ENCODE results near the gene NOS1AP.

GRCh38 chr1:162158624-162159271, 89.3 kb downstream of the NOS1AP start:
- TF ChIP-seq CTCF (conservative IDR thresholded peaks at IDR 0.05; ENCODE audit: low read length): no peak
- no peak for TF ChIP-seq EZH2phosphoT487 (IDR thresholded peaks at IDR 0.05; ENCODE audit: borderline replicate concordance)
